ENCODE data around the gene ZMYM2.

DNA sequence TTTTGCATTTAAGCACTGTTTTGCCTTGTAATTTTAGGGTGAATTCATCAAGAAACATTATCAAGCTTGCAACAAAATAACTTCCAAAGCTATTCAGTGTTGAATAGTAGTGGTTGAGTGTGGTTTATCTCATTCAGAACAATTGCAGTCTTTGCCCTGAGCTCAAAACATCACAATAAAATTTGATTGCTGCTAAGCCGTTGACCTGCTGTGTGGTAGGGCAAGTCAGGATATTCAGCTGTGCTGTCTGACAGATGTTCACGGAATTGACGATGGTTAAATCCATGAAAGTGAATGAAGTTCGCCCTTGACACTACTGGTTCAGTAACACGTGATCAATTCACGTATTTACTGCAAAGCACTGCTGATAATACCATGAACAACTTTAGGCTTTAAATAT, 135.4 kb downstream of the ZMYM2 start:
- TF ChIP-seq ZNF274 (IDR thresholded peaks at IDR 0.05; ENCODE audit: low read depth, low read length) (no peak), YY1 (IDR thresholded peaks at IDR 0.05; ENCODE audit: insufficient read depth, insufficient read length) (no peak)

Data from NT2/D1 (cell line).